T1000 (cell line): Measurements from ENCODE around the gene AMDHD2.
"Not testable (repeated sequence)": the region's sequence is repeated elsewhere in the genome, so short reads cannot be mapped to it uniquely, and the experiment has no call there.

Experiments used
- DNase-seq: peaks from one replicate; lab custom pipeline; 2025; ENCODE audit warnings: mixed read lengths; lab: John Stamatoyannopoulos, UW

The AMDHD2 gene

DNA sequence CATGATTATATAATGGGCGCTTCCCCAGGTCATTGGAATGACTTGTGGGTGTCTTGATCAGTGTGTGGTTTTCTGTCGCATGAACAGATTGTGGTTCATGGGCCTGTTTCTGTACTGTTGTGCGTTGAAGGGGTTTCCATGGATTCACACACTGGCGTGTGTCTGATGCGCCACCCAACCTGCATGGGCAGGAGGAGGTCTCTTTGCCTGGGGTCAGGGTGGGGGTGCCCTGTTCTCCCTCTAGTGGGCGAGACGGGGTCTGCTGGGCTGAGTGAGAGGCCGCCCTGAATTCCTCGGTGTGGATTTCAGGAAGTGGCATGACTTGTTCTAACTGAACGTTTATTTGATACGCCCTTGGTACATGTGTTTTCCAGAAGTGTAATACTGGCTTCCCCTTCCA lies 60.0 kb downstream of the AMDHD2 start:
- not testable (repeated sequence) for DNase-seq

DNA sequence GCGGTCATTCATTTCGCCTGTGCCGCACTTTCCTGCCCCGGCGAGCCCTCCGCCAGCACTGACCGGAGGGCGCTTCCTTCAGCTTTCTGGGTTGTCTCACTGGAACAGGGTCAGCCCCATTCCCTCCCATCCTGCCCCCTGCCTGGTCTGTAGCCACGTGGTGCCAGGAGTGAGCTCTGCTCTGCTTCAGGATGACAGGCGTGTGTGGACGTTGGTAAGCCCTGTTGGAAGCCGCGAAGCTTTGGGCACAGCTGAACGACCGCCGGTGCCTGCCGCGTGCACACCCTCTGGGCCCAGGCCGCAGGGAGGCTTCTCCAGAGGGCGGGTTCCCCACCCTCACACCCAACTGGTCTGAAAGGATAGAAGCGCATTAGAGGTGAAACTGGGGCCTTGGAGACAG lies 60.6 kb downstream of the AMDHD2 start:
- DNase-seq: not testable (repeated sequence)
